RPMI8226 (cell line): ENCODE results near the gene ITSN2.

Experiments
- DNase-seq: peaks from one replicate; pipeline ENCODE4 v3.0.0-alpha.2; 2015

ITSN2 gene

GRCh38 chr2:24169023-24169422, 191.3 kb downstream of the ITSN2 start:
- DNase-seq = no peak

DNA sequence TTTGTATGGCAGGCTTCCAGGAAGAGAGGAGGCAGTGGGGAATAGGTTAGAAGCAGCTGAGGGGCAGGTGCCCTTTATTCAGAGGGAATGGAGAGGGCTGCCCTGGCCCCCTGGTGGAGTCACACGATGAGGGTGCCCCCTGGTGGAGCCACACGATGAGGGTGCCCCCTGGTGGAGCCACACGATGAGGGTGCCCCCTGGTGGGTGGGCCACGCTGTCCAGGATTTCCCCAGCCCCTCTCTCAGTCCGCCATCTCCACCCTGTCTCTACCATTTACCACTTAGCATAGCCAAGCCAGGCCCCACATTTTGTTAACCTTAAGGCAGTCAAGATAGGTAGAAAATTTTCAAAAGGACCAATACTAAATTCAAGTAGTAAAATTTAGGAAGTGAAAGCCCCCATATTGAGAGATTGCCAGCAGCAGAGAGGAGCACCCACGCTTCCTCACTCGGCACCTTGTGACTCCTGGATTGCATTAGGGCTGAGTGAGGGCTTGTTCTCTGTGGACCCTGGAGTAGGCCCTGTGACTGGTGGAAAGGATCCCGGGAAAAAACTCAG, 195.8 kb downstream of the ITSN2 start:
- peak; percentile 40 for DNase-seq

GRCh38 chr2:24163601-24164000, 196.7 kb downstream of the ITSN2 start:
- DNase-seq = no peak

GRCh38 chr2:24163186-24163585, 197.2 kb downstream of the ITSN2 start:
- DNase-seq = no peak

- no peak for DNase-seq
Observed at GRCh38 chr2:24162494-24162893, 197.8 kb downstream of the ITSN2 start.

- no peak for DNase-seq
Observed at GRCh38 chr2:24160761-24161160, 199.6 kb downstream of the ITSN2 start.

- DNase-seq = no peak
Observed at GRCh38 chr2:24159708-24160107, 200.6 kb downstream of the ITSN2 start.

DNA sequence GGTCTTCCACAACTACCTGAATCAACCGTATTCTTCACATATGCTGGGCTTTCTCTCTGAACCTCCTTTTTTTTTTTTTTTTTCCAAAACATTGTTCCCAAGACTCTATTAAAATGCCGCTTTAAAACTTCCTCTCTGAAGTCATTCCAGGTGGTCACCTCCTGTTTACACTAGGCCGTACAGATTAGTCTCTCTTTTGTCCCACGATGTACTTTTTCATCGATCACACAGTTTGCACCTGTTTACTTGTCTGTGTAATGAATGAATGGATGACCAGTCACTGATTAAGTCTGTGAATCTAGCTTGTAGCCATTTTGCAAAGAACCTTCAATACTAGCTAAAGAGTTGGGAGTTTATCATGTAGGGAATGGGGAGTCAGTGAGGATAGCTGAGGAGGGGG, 202.2 kb downstream of the ITSN2 start:
- DNase-seq = no peak

GRCh38 chr2:24153478-24153877, 206.9 kb downstream of the ITSN2 start:
- no peak for DNase-seq
